WTC11 (cell line): ENCODE results near the gene MESD.

Experiments
- TEAD4 ChIP-seq: sonication (generic); formaldehyde crosslinking; IDR thresholded peaks from 2 replicates; pipeline ENCODE4 v1.8.0; 2022; ENCODE audit warnings: mild to moderate bottlenecking, missing genetic modification reagents
- TF ChIP-seq, protein P1 (sequence below): sonication (generic); formaldehyde crosslinking; IDR thresholded peaks from 2 replicates; pipeline ENCODE4 v1.8.1; 2023; ENCODE audit warnings: mild to moderate bottlenecking, missing genetic modification reagents, moderate library complexity
- TF ChIP-seq, protein P2 (sequence below): sonication (generic); formaldehyde crosslinking; IDR thresholded peaks from 2 replicates; pipeline ENCODE4 v1.8.0; 2022; ENCODE audit warnings: mild to moderate bottlenecking, missing genetic modification reagents
- TF ChIP-seq, protein P3 (sequence below): fragments of 200-600 bp; IDR thresholded peaks from 2 replicates; pipeline ENCODE4 v1.8.0; 2022; ENCODE audit warnings: antibody characterized with exemption
- TF ChIP-seq, protein P4 (sequence below): fragments of 250-450 bp; sonication (Bioruptor Pico); IDR thresholded peaks from 2 replicates; pipeline ENCODE4 v1.9.0; 2021; ENCODE audit warnings: moderate library complexity, mild to moderate bottlenecking, inconsistent platforms, borderline replicate concordance

DNA sequence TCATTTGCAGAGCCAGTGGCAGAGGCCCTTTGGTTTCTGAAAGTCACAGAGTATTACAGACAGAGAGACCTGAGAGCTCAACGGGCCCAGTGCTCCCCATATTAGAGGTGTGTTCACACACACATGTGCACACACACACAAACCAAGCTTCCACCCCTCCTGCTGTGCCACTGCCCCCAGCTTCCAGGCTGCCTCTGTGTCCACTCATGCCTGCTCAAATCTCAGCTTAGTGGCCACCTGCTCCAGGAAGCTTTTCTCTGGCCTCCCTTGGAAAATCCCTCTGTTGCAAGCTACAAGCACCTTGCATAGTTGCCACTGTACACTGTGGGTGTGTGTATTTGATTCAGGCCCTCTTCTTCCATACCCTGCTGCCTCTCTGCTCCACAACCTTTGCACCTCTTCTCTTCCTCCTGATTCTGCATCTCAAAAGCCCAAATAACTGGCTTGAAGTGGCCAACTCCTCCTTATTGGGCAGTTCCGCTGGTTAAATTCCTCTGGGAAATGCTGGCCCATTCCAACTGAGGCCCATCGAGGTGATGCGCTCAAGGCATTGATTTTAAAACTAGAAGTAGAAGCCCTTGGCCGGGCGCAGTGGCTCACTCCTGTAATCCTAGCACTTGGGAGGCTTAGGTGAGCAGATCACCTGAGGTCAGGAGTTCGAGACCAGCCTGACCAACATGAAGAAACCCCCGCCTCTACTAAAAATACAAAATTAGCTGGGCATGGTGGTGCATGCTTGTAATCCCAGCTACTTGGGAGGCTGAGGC, 23.0 kb downstream of the MESD start:
- TF ChIP-seq, protein P1, sequence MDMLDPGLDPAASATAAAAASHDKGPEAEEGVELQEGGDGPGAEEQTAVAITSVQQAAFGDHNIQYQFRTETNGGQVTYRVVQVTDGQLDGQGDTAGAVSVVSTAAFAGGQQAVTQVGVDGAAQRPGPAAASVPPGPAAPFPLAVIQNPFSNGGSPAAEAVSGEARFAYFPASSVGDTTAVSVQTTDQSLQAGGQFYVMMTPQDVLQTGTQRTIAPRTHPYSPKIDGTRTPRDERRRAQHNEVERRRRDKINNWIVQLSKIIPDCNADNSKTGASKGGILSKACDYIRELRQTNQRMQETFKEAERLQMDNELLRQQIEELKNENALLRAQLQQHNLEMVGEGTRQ (CRISPR knock-in tag): no peak
- TF ChIP-seq, protein P2, sequence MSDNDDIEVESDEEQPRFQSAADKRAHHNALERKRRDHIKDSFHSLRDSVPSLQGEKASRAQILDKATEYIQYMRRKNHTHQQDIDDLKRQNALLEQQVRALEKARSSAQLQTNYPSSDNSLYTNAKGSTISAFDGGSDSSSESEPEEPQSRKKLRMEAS (CRISPR knock-in tag): no peak
- TF ChIP-seq, protein P3, sequence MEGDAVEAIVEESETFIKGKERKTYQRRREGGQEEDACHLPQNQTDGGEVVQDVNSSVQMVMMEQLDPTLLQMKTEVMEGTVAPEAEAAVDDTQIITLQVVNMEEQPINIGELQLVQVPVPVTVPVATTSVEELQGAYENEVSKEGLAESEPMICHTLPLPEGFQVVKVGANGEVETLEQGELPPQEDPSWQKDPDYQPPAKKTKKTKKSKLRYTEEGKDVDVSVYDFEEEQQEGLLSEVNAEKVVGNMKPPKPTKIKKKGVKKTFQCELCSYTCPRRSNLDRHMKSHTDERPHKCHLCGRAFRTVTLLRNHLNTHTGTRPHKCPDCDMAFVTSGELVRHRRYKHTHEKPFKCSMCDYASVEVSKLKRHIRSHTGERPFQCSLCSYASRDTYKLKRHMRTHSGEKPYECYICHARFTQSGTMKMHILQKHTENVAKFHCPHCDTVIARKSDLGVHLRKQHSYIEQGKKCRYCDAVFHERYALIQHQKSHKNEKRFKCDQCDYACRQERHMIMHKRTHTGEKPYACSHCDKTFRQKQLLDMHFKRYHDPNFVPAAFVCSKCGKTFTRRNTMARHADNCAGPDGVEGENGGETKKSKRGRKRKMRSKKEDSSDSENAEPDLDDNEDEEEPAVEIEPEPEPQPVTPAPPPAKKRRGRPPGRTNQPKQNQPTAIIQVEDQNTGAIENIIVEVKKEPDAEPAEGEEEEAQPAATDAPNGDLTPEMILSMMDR: no peak
- TF ChIP-seq, protein P4, sequence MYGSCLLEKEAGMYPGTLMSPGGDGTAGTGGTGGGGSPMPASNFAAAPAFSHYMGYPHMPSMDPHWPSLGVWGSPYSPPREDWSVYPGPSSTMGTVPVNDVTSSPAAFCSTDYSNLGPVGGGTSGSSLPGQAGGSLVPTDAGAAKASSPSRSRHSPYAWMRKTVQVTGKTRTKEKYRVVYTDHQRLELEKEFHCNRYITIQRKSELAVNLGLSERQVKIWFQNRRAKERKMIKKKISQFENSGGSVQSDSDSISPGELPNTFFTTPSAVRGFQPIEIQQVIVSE (CRISPR knock-in tag): no peak
- TF ChIP-seq TEAD4: no peak
